DLD1 (cell line): ENCODE results near the gene ENO1.
"Not testable (repeated sequence)": the region's sequence is repeated elsewhere in the genome, so short reads cannot be mapped to it uniquely, and the experiment has no call there.

Experiments used
- in situ Hi-C: cut with HindIII; loops from 2 replicates; pipeline ENCODE4 v1.10.0; 2017; ENCODE audit warnings: low sequenced_read_pairs

ENO1 gene

GRCh38 chr1:8897505-8897904 lies 19.0 kb upstream of the ENO1 start:
- in situ Hi-C loops: not testable (repeated sequence)

- in situ Hi-C loops: not testable (repeated sequence)
These were observed 18.3 kb upstream of the ENO1 start for GRCh38 chr1:8896775-8897174.

GRCh38 chr1:8892026-8892425 lies 13.5 kb upstream of the ENO1 start:
- in situ Hi-C loops: no loop called here

GRCh38 chr1:8891401-8891800 lies 12.9 kb upstream of the ENO1 start:
- in situ Hi-C loops: no loop called here

- in situ Hi-C loops: no loop called here
These were observed 11.7 kb upstream of the ENO1 start for GRCh38 chr1:8889925-8890785.

- in situ Hi-C loops: no loop called here
These were observed 10.8 kb upstream of the ENO1 start for GRCh38 chr1:8889103-8889846.

GRCh38 chr1:8886589-8886988 lies 8.1 kb upstream of the ENO1 start:
- in situ Hi-C loops: no loop called here

GRCh38 chr1:8886031-8886524 lies 7.6 kb upstream of the ENO1 start:
- in situ Hi-C loops: not testable (repeated sequence)

GRCh38 chr1:8884105-8884504 lies 5.6 kb upstream of the ENO1 start:
- in situ Hi-C loops: not testable (repeated sequence)

- in situ Hi-C loops: no loop called here
These were observed 5.0 kb upstream of the ENO1 start for GRCh38 chr1:8883491-8883890.

GRCh38 chr1:8879922-8880676 lies 1.6 kb upstream of the ENO1 start:
- in situ Hi-C loops: no loop called here

GRCh38 chr1:8879464-8879921 lies 1.0 kb upstream of the ENO1 start:
- in situ Hi-C loops: no loop called here

GRCh38 chr1:8878698-8879463 lies 395 bp upstream of the ENO1 start:
- in situ Hi-C loops: no loop called here

- in situ Hi-C loops: no loop called here
These were observed 2.4 kb downstream of the ENO1 start for GRCh38 chr1:8876087-8876486.

- in situ Hi-C loops: no loop called here
These were observed 3.1 kb downstream of the ENO1 start for GRCh38 chr1:8875216-8875861.

- in situ Hi-C loops: no loop called here
These were observed 4.0 kb downstream of the ENO1 start for GRCh38 chr1:8874230-8875201.

- in situ Hi-C loops: no loop called here
These were observed 4.8 kb downstream of the ENO1 start for GRCh38 chr1:8873506-8874229.

GRCh38 chr1:8873001-8873400 lies 5.5 kb downstream of the ENO1 start:
- in situ Hi-C loops: no loop called here
